SJCRH30 (cell line): ENCODE data around the gene RNASE13. TPM values are rescaled to one million over a fixed set of nuclear protein-coding genes. Genes with fewer than 3 reads are reported as not detected.
"Not testable (repeated sequence)": the region's sequence is repeated elsewhere in the genome, so short reads cannot be mapped to it uniquely, and the experiment has no call there.

Experiments used
- DNase-seq, 2 experiments: peaks; one replicate each; pipeline ENCODE4 v3.0.0-alpha.2; 2015 to 2020
- H3K27ac ChIP-seq: fragments of 250-450 bp; sonication (Bioruptor Pico); 2 replicates; pipeline ENCODE4 v1.5.1; 2020; ENCODE audit warnings: mild to moderate bottlenecking, moderate library complexity
- H3K27me3 ChIP-seq: fragments of 250-450 bp; sonication (Bioruptor Pico); 2 replicates; pipeline ENCODE4 v1.5.1; 2020; ENCODE audit warnings: mild to moderate bottlenecking, moderate library complexity
- H3K36me3 ChIP-seq: fragments of 250-450 bp; sonication (Bioruptor Pico); 2 replicates; pipeline ENCODE4 v1.5.1; 2020; ENCODE audit warnings: mild to moderate bottlenecking, moderate library complexity
- H3K4me1 ChIP-seq: fragments of 250-450 bp; sonication (Bioruptor Pico); 2 replicates; pipeline ENCODE4 v1.5.1; 2020; ENCODE audit warnings: mild to moderate bottlenecking, moderate library complexity
- H3K4me3 ChIP-seq: fragments of 250-450 bp; sonication (Bioruptor Pico); 2 replicates; pipeline ENCODE4 v1.5.1; 2020; ENCODE audit warnings: mild to moderate bottlenecking, moderate library complexity
- H3K9me3 ChIP-seq: fragments of 250-450 bp; sonication (Bioruptor Pico); replicated peaks from 2 replicates; pipeline ENCODE4 v1.5.1; 2020; ENCODE audit warnings: mild to moderate bottlenecking, moderate library complexity
- total RNA-seq: library from RNA; depleted of rRNA; stranded (reverse); fragments of >200 nt; shearing (Covaris generic); gene quantifications from 2 replicates; pipeline ENCODE4 v1.2.3, GENCODE V29; 2014

Gene RNASE13
- total RNA-seq, 1 experiment from 2014 or later: not detected

DNA sequence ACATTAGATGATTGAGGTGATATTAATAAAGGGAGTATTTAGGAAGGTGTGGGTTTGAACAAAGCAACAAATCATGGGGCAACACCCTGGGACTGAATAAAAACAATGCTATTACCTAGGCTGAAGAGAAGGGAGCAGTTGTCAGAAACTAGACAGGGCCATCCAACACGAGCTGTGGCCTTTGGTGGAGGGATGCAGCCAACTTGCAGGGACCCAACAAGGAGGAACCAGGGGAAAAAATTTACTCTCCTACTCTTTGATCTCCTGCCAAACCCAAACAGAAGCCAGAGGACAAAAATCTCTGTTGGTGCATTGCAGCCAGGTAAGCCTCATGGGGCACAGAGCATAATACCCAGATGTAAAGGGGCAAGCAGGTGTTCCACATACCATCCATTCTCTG lies 23.5 kb downstream of the RNASE13 start:
- H3K27ac ChIP-seq: no peak overlapping the region
- H3K4me1 ChIP-seq: peaks cover 3% of the 10 kb centered on the region; the same call in 1 of the 2 replicates
- DNase-seq: no peak
- no peaks in the 10 kb centered on the region; the same call in 1 of the 2 replicates for H3K27me3 ChIP-seq
- H3K4me3 ChIP-seq: no peak overlapping the region
- no peaks in the 10 kb centered on the region for H3K36me3 ChIP-seq
- H3K9me3 ChIP-seq: no peaks in the 10 kb centered on the region

DNA sequence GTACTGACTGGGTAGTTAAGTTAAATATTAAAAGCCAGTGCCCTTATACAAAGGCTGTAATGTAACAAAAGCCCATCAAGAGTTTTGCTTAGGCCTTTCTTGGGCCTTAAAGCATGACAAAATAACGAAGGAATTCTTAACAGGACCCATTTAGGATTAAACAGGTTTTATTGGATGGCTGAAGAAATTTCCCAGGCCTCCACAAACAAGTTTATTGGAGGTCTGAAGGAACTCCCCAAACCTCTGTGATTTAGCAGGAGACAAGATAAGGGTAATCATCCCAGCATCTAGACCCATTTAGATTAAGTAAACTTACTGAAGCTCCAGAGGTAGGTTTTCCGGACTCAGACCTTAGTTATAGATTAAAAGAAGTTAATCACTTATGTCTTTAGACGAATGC lies 24.9 kb downstream of the RNASE13 start:
- not testable (repeated sequence) for H3K4me1 ChIP-seq, DNase-seq, H3K4me3 ChIP-seq, H3K9me3 ChIP-seq, H3K27ac ChIP-seq, H3K36me3 ChIP-seq, H3K27me3 ChIP-seq

DNA sequence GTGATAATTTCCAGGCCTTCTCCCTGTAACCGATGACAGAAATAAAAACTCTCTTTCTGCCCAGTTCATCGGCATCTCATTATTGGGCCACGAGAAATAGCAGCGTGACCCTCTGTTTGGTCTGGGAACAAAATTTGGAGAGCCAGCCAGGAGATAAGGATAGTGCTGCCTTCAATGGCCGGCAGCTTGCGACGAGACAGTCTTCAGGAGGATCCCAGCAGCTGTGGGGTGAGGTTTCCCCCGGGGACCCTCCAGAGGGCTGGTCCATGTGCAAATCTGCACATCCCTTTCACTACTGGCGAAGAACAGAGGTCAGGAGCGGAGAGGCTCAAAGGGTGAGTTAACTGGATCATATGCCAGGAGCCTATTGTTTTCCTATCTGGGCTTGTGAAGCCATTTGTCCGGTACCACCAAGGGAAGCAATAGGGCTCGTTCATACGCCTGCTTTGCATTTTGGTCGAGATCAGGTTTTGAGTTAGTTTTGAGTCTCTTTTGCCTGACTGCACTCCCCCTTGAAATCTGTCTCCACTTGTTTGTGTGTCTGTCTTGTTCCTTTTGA lies 30.7 kb downstream of the RNASE13 start:
- Histone ChIP-seq H3K4me1 (peaks cover 7% of the 10 kb centered on the region; the same call in 1 of the 2 replicates), H3K27me3 (no peaks in the 10 kb centered on the region), H3K4me3 (peak overlapping the region; percentile 33), H3K9me3 (no peaks in the 10 kb centered on the region), H3K36me3 (no peaks in the 10 kb centered on the region), H3K27ac (no peak overlapping the region)
- DNase-seq: peak; percentile 14 to 19

DNA sequence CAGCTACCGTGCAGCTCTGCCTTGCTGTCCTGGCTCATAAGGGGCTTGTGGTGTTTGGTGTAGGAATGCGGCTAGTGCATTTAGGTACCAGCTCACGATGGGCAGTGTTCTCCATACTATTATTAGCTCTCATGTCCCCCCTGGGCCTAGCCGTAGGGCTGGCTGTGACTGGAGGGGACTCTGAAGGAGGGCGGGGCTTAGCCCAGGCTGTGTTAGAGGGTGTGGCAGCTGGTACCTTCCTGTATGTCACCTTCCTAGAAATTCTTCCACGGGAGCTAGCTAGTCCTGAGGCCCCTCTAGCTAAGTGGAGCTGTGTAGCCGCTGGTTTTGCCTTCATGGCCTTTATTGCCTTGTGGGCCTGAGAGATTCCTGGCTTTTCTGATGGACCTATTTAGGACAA lies 33.4 kb downstream of the RNASE13 start:
- Histone ChIP-seq H3K9me3 (no peaks in the 10 kb centered on the region), H3K27me3 (no peaks in the 10 kb centered on the region), H3K4me3 (no peak overlapping the region), H3K27ac (no peak overlapping the region), H3K4me1 (peaks cover 7% of the 10 kb centered on the region; the same call in 1 of the 2 replicates), H3K36me3 (peaks cover 5% of the 10 kb centered on the region; the same call in 1 of the 2 replicates)
- DNase-seq: no peak

DNA sequence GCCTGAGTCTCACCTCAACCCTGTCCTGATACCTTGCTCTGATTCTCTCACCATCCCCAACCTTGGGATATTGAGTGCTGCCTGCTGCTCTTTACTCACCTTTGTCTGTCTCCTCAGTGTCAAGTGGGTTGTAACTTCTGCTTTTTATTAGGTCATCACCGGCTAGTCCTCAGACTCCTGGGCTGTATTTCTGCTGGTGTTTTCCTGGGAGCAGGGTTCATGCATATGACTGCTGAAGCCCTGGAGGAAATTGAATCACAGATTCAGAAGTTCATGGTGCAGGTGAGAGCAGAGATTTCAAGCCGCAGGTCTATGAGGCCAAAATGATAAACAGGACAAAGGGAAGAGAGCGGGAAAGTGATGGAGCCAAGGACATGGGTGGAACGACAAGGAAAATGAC lies 35.0 kb downstream of the RNASE13 start:
- no peak overlapping the region for H3K4me3 ChIP-seq
- H3K9me3 ChIP-seq: no peaks in the 10 kb centered on the region
- peaks cover 21% of the 10 kb centered on the region for H3K36me3 ChIP-seq
- no peaks in the 10 kb centered on the region for H3K27me3 ChIP-seq
- no peak overlapping the region for H3K27ac ChIP-seq
- no peak for DNase-seq
- H3K4me1 ChIP-seq: peaks cover 7% of the 10 kb centered on the region; the same call in 1 of the 2 replicates

DNA sequence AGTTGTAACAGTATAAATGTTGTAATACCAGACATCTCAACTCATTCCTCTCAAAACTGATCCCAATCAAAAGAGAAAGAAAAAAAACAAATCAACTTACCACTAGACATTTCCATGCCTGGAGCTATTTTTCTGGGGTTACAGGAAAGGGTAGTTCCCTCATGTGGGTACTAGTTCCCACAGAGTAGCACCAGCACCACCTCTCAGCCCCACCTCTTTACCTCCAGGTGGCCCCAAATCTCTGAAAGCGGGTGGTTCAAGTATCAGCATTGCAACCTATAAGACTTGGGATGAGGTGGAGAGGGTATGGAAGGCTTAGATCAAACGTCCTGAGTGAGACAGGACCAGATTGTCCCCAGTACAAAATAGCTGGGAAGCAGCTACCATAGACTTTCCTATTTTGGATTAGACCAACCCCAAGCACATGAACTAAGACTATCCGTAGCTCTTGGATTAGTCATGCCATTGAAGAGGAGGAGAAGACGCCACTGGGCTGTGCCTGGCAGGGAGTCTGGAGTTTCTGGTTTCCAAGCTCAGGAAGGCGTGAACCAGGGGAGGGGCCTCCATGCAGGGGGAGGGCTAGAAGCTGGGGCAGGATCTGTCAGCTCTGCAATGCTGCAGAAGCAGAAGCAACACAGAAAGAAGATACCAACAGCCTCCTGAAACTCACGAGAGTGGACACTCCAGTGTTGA lies 35.8 kb downstream of the RNASE13 start, which contains the start of gene SLC39A2:
SLC39A2 (plus strand) TSS at position 620 of the 693 bp plus-strand sequence. CDS start 154 bp downstream, outside the sequence.
- Histone ChIP-seq H3K4me3 (no peak within 1 kb of the TSS), H3K27ac (no peak within 1 kb of the TSS), H3K27me3 (no peaks in the 10 kb centered on the region), H3K4me1 (peaks cover 7% of the 10 kb centered on the region; the same call in 1 of the 2 replicates), H3K36me3 (peaks cover 25% of the 10 kb centered on the region), H3K9me3 (no peaks in the 10 kb centered on the region)
- DNase-seq: peak in 1 of 2 experiments; percentile 20

DNA sequence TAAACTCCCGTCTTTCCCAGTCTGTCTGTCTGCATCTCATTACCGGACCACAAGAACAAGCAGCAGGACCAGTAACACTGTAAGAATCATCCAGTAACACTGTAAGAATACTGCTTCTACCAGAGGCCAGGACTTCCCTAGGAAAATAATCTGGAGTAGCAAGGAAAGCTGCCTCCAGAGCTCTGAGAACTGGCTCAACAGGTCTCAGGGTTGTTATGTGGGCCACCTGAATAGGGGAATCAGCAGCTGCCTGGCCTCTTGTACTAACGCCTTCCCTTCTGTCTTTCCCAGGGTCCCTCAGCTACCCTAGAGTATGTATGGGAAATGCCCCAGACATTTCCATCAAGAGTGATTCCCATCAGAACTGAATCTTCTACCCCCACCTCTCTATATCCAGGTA lies 36.5 kb downstream of the RNASE13 start:
- H3K4me1 ChIP-seq: peaks cover 4% of the 10 kb centered on the region; the same call in 1 of the 2 replicates
- H3K9me3 ChIP-seq: no peaks in the 10 kb centered on the region
- H3K27ac ChIP-seq: no peak overlapping the region
- DNase-seq: no peak
- H3K27me3 ChIP-seq: no peaks in the 10 kb centered on the region
- H3K4me3 ChIP-seq: no peak overlapping the region
- H3K36me3 ChIP-seq: peaks cover 26% of the 10 kb centered on the region

DNA sequence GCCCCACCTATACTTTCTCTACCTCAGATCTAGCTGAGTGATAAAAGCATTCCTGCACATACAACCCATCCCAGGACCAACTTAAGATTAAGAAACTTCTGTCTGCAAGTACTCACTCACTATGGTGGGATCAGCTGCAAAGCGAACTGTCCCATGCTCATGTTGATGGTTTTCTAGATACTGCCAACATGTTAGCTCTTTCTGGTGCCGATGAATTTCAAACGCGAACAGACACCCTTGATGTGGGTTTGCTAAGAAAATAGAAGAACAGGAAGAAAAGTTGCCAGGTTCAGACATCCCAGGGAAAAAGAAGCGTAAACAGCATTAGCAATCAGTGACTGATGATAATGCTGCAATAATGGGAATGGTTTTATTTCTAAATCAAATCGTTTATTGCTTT lies 37.0 kb downstream of the RNASE13 start:
- Histone ChIP-seq H3K9me3 (no peaks in the 10 kb centered on the region), H3K4me3 (no peak overlapping the region), H3K27ac (no peak overlapping the region), H3K4me1 (no peaks in the 10 kb centered on the region), H3K27me3 (no peaks in the 10 kb centered on the region), H3K36me3 (peaks cover 31% of the 10 kb centered on the region)
- DNase-seq: no peak

DNA sequence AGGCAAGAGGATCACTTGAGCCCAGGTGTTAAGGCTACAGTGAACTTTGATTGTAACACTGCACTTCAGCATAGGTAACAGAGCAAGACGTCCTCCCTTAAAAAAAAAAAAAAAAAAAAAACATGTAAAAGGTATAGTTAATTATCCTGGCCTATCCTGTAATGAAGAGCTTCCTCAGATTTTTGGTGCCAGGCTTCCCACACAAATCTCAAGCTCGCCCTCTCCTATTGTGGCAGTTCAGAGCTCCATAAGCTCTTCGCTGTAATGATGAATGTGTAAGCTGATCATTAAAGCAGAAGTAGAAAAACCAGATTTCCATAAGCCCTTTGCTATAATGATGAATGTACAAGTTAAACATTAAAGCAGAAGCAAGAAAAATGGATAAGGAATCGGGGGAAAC lies 37.5 kb downstream of the RNASE13 start:
- Histone ChIP-seq H3K9me3 (no peaks in the 10 kb centered on the region), H3K4me1 (no peaks in the 10 kb centered on the region), H3K4me3 (no peak overlapping the region), H3K27me3 (no peaks in the 10 kb centered on the region), H3K27ac (no peak overlapping the region), H3K36me3 (peaks cover 35% of the 10 kb centered on the region)
- no peak for DNase-seq

DNA sequence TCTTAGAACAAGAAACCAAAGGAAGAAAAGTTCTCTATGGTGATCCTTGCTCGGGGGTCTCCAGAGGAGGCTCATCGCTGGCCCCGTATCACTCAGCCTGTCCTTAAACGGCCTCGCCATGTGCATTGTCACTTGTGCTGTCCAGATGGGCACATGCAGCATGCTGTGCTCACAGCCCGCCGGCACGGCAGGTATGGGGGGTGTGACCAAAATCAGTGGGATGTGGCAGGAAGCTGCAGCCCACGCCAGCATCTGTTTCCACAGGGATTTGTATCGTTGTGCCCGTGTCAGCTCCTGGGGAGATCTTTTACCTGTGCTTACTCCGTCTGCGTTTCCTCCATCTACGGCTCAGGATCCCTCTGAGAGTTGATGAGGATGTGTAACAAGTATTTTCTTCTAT lies 38.1 kb downstream of the RNASE13 start:
- Histone ChIP-seq H3K27me3 (no peaks in the 10 kb centered on the region), H3K9me3 (no peaks in the 10 kb centered on the region), H3K4me3 (no peak overlapping the region), H3K4me1 (no peaks in the 10 kb centered on the region), H3K36me3 (peaks cover 41% of the 10 kb centered on the region), H3K27ac (no peak overlapping the region)
- DNase-seq: no peak

DNA sequence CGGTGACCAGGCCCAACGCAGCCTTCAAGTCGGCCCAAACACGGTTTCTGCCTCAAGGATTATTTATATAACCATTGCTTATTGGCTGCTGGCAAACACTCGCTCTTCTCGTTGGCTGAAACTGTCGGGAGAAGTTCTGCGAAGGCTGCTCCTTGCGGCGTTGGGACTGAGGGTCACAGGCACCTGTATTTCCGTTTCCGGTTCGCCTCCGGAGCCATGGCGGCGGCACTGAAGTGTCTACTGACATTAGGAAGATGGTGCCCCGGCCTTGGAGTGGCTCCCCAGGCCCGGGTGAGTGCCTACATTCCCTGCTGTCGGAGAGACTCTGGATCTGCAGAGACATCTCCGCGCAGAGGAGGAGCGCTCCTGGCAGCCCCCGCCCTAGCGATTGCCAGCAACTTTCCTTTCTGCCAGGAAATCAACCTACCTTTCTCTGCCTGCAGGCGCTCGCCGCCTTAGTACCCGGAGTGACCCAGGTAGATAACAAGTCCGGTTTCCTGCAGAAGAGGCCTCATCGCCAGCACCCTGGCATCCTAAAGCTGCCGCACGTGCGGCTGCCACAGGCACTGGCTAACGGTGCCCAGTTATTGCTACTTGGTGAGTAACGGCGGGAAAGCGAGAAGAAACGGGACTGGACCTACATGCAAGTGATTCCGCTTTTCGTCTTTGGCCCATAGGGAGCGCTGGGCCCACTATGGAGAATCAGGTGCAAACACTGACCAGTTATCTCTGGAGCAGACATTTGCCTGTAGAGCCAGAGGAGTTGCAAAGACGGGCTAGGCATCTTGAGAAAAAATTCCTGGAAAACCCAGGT lies 44.6 kb downstream of the RNASE13 start, which contains the start of gene METTL17:
METTL17 (plus strand) TSS at position 194 of the 814 bp plus-strand sequence; CDS start at position 217, 23 bp downstream.
- peak within 1 kb of the TSS; percentile 48 for H3K27ac ChIP-seq
- H3K36me3 ChIP-seq: peaks cover 24% of the 10 kb centered on the region
- H3K9me3 ChIP-seq: no peaks in the 10 kb centered on the region
- peak; percentile 93 to 95 for DNase-seq
- peaks cover 8% of the 10 kb centered on the region for H3K4me1 ChIP-seq
- peak within 1 kb of the TSS; percentile 72 for H3K4me3 ChIP-seq
- H3K27me3 ChIP-seq: no peaks in the 10 kb centered on the region

DNA sequence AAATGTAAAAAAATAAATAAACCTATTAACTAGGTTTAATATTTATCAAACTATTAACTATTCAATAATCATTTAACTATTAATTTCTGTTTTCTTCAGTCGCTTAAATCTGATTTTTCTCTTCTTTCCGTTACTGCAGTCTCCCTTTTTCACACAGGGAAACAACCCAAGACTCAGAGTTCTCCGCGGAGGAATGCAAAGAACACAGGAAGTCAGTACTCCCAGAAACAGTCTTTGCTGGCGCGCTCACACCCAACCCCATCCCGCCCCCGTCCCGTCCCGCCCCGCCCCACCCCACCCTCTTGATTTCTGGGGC lies 45.2 kb downstream of the RNASE13 start:
- peak overlapping the region; percentile 48; the same call in 1 of the 2 replicates for H3K27ac ChIP-seq

DNA sequence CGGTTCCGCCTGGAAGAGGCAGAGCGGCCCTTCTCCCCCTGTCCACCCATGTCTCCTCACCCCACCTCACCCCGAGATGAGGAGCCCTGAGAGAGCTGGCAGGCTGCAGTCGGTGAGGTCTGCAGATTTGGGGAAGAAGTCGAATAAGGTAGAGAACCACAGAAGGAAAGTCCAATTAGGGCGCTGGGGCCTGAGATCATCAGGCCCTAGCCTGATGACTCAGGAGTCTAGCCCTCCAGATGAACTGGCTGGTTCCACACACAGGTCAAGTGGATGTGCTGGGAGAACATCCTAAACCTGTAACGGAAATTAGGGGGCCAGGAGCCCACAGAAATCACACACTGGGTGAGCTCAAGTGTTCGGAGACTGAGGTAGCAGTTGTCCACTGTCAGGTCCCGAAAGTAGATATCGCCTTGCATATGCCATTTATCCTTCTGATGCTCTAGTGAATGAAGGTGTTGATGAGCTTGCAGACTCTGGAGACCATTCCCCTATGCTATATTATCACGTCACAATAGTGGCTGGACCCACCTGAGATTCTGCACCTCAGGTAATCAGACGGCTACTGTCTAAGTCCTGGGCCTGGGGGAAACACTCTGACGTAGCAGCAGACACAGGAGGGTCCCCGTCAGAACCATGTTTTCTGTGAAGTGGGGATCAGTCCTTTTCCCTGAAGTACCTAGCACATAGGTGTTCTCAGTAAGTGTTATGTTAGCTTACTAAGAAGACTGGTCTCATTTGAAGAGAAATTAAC lies 45.7 kb downstream of the RNASE13 start:
- H3K9me3 ChIP-seq: no peaks in the 10 kb centered on the region
- peak overlapping the region; percentile 48; the same call in 1 of the 2 replicates for H3K27ac ChIP-seq
- no peaks in the 10 kb centered on the region for H3K27me3 ChIP-seq
- peaks cover 17% of the 10 kb centered on the region for H3K36me3 ChIP-seq
- H3K4me1 ChIP-seq: peaks cover 8% of the 10 kb centered on the region
- H3K4me3 ChIP-seq: peak overlapping the region; percentile 72
- DNase-seq: peak in 1 of 2 experiments; percentile 17

More for the DNA sequence above, 45.2 kb downstream of the RNASE13 start:
- Histone ChIP-seq H3K4me1 (peaks cover 8% of the 10 kb centered on the region), H3K4me3 (peak overlapping the region; percentile 72), H3K36me3 (peaks cover 19% of the 10 kb centered on the region), H3K9me3 (no peaks in the 10 kb centered on the region), H3K27me3 (no peaks in the 10 kb centered on the region)
- no peak for DNase-seq

DNA sequence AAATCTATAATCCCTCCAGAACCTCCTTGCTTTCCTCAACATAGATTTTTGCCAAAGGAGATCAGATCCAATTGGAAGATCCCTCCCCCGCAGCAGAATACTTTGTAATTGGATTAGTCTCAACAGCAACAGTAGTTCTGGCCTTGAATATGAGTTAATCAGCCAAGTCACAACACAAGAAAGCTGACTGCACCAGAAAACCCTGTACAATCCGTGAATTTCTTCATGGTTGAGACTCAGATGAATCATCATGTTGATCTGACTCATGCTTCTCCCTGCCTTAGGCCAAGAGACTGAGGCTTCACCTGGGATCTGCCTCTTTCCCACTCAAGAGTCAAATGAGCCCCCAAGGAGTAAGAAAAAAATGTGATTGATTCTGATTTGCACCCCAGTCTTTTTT lies 47.8 kb downstream of the RNASE13 start:
- H3K36me3 ChIP-seq: peaks cover 4% of the 10 kb centered on the region
- no peaks in the 10 kb centered on the region for H3K27me3 ChIP-seq
- peaks cover 8% of the 10 kb centered on the region for H3K4me1 ChIP-seq
- no peak overlapping the region for H3K27ac ChIP-seq
- no peak for DNase-seq
- no peak overlapping the region for H3K4me3 ChIP-seq
- no peaks in the 10 kb centered on the region for H3K9me3 ChIP-seq
